ENCODE results near the gene MPZL1. TPM values are rescaled to one million over a fixed set of nuclear protein-coding genes. Genes with fewer than 3 reads are reported as not detected.

Gene MPZL1
- total and polyA plus RNA-seq, 12 donors = 12.8 to 52.5 (median 24.6) TPM

- intact Hi-C loops (cut with DNase I) = loop anchor here in 5 of 10 donors (5.0 to 10.0 kb wide), 5 partner anchors 127 to 277 kb away; partner anchors contain the start of genes DCAF6 (in 1 of the 5) and MPC2 (in 1 of the 5)
- H3K4me1 ChIP-seq = peaks cover 0 to 20% (median 5%) of the 10 kb centered on the region in 9 donors
- peaks cover 0 to 9% (median under 1%) of the 10 kb centered on the region in 11 donors for H3K9me3 ChIP-seq
- 87 to 91% methylated on average over 3 of the region's 3 CpGs for WGBS, 2 donors
- H3K27me3 ChIP-seq = no peaks in the 10 kb centered on the region
- ATAC-seq = no peak
- no peak for DNase-seq
- no peaks in the 10 kb centered on the region for H3K36me3 ChIP-seq
- H3K4me3 ChIP-seq = no peak overlapping the region
- no peak for TF ChIP-seq CTCF (IDR thresholded peaks at IDR 0.05)
- no peak overlapping the region for H3K27ac ChIP-seq
These were observed 86.3 kb downstream of the MPZL1 start for GRCh38 chr1:167808104-167808503.

GRCh38 chr1:167808690-167809089 lies 86.9 kb downstream of the MPZL1 start:
- H3K36me3 ChIP-seq = no peaks in the 10 kb centered on the region
- peaks cover 0 to 14% (median 5%) of the 10 kb centered on the region in 11 donors for H3K9me3 ChIP-seq
- peaks cover 0 to 14% (median 0%) of the 10 kb centered on the region in 9 donors for H3K4me1 ChIP-seq
- no peaks in the 10 kb centered on the region for H3K27me3 ChIP-seq
- no peak for TF ChIP-seq CTCF (IDR thresholded peaks at IDR 0.05)
- intact Hi-C loops (cut with DNase I) = loop anchor here in 5 of 10 donors (5.0 to 10.0 kb wide), 5 partner anchors 126 to 276 kb away; partner anchors contain the start of genes DCAF6 (in 1 of the 5) and MPC2 (in 1 of the 5)
- H3K4me3 ChIP-seq = no peak overlapping the region
- ATAC-seq = no peak
- DNase-seq = no peak
- 72 to 75% methylated on average over 3 of the region's 3 CpGs for WGBS, 2 donors
- H3K27ac ChIP-seq = no peak overlapping the region

GRCh38 chr1:167812972-167813371 lies 91.2 kb downstream of the MPZL1 start:
- Histone ChIP-seq H3K4me3 (no peak overlapping the region), H3K36me3 (no peaks in the 10 kb centered on the region), H3K9me3 (peaks cover 0 to 36% (median 19%) of the 10 kb centered on the region in 11 donors), H3K27ac (no peak overlapping the region), H3K4me1 (no peaks in the 10 kb centered on the region), H3K27me3 (no peaks in the 10 kb centered on the region)
- intact Hi-C loops (cut with DNase I) = loop anchor here in 1 of 10 donors (10.0 kb wide), 1 partner anchor 228 kb away; no protein-coding TSS in a partner anchor
- TF ChIP-seq CTCF (IDR thresholded peaks at IDR 0.05) = no peak
- DNase-seq = no peak
- ATAC-seq = no peak

- H3K9me3 ChIP-seq = peaks cover 0 to 36% (median 19%) of the 10 kb centered on the region in 11 donors
- no peak for TF ChIP-seq CTCF (IDR thresholded peaks at IDR 0.05)
- peaks cover 0 to 14% (median 9%) of the 10 kb centered on the region in 9 donors for H3K4me1 ChIP-seq
- H3K4me3 ChIP-seq = no peak overlapping the region
- 95 to 96% methylated on average over 1 of the region's 1 CpG for WGBS, 2 donors
- no peaks in the 10 kb centered on the region for H3K36me3 ChIP-seq
- DNase-seq = no peak
- no peak for ATAC-seq
- intact Hi-C loops (cut with DNase I) = loop anchor here in 1 of 10 donors (10.0 kb wide), 1 partner anchor 231 kb away; no protein-coding TSS in a partner anchor
- H3K27ac ChIP-seq = no peak overlapping the region
- H3K27me3 ChIP-seq = no peaks in the 10 kb centered on the region
These were observed 93.9 kb downstream of the MPZL1 start for GRCh38 chr1:167815650-167816049.
